Measurements from ENCODE around the gene TENM3. TPM values are rescaled to one million over a fixed set of nuclear protein-coding genes. Genes with fewer than 3 reads are reported as not detected.

The TENM3 gene
- total and polyA plus RNA-seq, 12 donors = 0.20 to 6.6 (median 3.5) TPM

GRCh38 chr4:182267048-182267447, 23.8 kb downstream of the TENM3 start:
- no peak overlapping the region for H3K4me3 ChIP-seq
- ATAC-seq = no peak
- intact Hi-C loops (cut with DNase I) = no loop called here
- H3K36me3 ChIP-seq = no peaks in the 10 kb centered on the region
- no peak for DNase-seq
- no peak for TF ChIP-seq CTCF (IDR thresholded peaks at IDR 0.05)
- peaks cover 0 to 6% (median 0%) of the 10 kb centered on the region in 7 donors for H3K27me3 ChIP-seq
- no peak overlapping the region for H3K27ac ChIP-seq
- no peaks in the 10 kb centered on the region for H3K4me1 ChIP-seq
- H3K9me3 ChIP-seq = peaks cover 0 to 8% (median 0%) of the 10 kb centered on the region in 11 donors

GRCh38 chr4:182268966-182269365, 25.8 kb downstream of the TENM3 start:
- Histone ChIP-seq H3K27me3 (peaks cover 0 to 6% (median 0%) of the 10 kb centered on the region in 7 donors), H3K27ac (no peak overlapping the region), H3K4me3 (no peak overlapping the region), H3K4me1 (no peaks in the 10 kb centered on the region), H3K36me3 (no peaks in the 10 kb centered on the region), H3K9me3 (peaks cover 0 to 4% (median 0%) of the 10 kb centered on the region in 11 donors)
- TF ChIP-seq CTCF (IDR thresholded peaks at IDR 0.05) = no peak
- 77 to 82% methylated on average over 3 of the region's 3 CpGs for WGBS, 2 donors
- ATAC-seq (no peak), DNase-seq (no peak)
- intact Hi-C loops (cut with DNase I) = no loop called here

- WGBS, 2 donors = 94 to 96% methylated on average over 10 of the region's 10 CpGs
Observed at GRCh38 chr4:182271731-182272130, 28.5 kb downstream of the TENM3 start.

GRCh38 chr4:182272151-182272550, 28.9 kb downstream of the TENM3 start:
- 81 to 86% methylated on average over 7 of the region's 7 CpGs for WGBS, 2 donors
- Histone ChIP-seq H3K27ac (no peak overlapping the region), H3K27me3 (no peaks in the 10 kb centered on the region), H3K9me3 (peaks cover 0 to 4% (median 0%) of the 10 kb centered on the region in 11 donors), H3K4me3 (no peak overlapping the region), H3K4me1 (peaks cover 0 to 15% (median 0%) of the 10 kb centered on the region in 9 donors), H3K36me3 (no peaks in the 10 kb centered on the region)
- intact Hi-C loops (cut with DNase I) = no loop called here
- ATAC-seq (no peak), DNase-seq (no peak)
- no peak for TF ChIP-seq CTCF (IDR thresholded peaks at IDR 0.05)

More at GRCh38 chr4:182271731-182272130, 28.5 kb downstream of the TENM3 start:
- no peak for TF ChIP-seq CTCF (IDR thresholded peaks at IDR 0.05)
- Histone ChIP-seq H3K27ac (no peak overlapping the region), H3K4me1 (peaks cover 0 to 11% (median 0%) of the 10 kb centered on the region in 9 donors), H3K36me3 (no peaks in the 10 kb centered on the region), H3K9me3 (peaks cover 0 to 4% (median 0%) of the 10 kb centered on the region in 11 donors), H3K27me3 (no peaks in the 10 kb centered on the region), H3K4me3 (no peak overlapping the region)
- intact Hi-C loops (cut with DNase I) = no loop called here
- DNase-seq (no peak), ATAC-seq (no peak)
